GM18873 (cell line): Measurements from ENCODE around the gene USP10.

Source experiments
- ATAC-seq: cut with Tn5 transposase; IDR thresholded peaks from one replicate; pipeline ENCODE4 v1.9.1; 2021; ENCODE audit warnings: mild to moderate bottlenecking, moderate library complexity, moderate number of reproducible peaks; ENCODE audit not compliant: unreplicated experiment, low FRiP score

Gene USP10, protein sequence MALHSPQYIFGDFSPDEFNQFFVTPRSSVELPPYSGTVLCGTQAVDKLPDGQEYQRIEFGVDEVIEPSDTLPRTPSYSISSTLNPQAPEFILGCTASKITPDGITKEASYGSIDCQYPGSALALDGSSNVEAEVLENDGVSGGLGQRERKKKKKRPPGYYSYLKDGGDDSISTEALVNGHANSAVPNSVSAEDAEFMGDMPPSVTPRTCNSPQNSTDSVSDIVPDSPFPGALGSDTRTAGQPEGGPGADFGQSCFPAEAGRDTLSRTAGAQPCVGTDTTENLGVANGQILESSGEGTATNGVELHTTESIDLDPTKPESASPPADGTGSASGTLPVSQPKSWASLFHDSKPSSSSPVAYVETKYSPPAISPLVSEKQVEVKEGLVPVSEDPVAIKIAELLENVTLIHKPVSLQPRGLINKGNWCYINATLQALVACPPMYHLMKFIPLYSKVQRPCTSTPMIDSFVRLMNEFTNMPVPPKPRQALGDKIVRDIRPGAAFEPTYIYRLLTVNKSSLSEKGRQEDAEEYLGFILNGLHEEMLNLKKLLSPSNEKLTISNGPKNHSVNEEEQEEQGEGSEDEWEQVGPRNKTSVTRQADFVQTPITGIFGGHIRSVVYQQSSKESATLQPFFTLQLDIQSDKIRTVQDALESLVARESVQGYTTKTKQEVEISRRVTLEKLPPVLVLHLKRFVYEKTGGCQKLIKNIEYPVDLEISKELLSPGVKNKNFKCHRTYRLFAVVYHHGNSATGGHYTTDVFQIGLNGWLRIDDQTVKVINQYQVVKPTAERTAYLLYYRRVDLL

DNA sequence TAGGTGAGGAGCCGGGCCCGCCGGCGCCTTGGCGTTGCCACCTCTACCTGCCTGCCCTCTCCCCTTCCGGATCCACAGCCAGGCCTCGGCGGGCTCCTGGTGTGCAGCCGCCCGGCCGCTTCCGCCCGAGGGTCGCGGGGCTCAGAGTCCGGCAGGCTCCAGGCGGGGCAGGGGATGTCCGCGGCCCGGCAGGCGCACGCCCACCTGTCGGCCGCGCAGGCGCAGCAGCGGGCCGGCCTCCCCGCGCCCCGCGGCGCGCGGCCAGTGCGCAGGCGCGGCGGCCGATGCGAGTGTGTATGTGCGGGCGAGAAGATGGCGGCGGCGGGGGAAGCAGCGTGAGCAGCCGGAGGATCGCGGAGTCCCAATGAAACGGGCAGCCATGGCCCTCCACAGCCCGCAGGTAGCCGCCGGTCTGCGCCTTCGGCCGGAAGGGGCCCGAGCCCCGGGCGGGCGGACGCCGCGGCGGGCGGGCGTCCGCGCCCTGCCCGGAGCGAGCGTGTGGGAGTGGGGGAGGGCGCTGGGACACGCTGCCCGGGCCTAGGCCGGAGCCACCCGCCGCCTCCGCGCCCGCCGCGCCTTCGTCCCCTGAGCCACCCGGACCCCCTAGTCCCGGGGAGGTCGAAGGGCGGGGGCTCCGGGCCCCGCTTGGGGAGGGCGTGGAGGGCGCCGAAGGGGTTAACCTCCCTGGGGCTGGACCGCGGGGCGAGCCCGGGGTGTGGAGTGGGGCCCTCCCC is at the start of gene USP10:
Gene USP10 (plus strand): TSS at position 289 of the 734 bp plus-strand sequence. CDS start 91 bp downstream, at position 380.
- ATAC-seq = peak; percentile 63

GRCh38 chr16:84650062-84650991 is 49.5 kb upstream of the USP10 start:
- no peak for ATAC-seq

DNA sequence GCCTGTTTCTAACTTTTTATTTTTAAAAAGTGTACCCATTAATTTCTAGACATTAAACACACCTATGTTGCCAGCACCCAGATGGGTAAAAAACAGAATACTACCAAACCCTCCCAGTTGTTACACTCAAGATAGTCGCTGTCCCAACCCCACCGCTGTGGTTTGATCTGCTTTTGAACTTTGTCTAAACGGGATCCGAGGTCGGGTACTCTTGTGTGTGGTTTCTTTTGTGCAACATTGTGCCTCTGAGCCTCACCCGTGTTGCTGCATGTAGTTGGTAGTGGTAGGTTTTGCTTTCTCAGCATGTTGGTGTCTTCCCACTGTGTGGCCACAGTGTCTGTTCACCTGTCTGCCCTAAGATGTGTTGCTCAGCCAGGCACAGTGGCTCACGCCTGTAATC is 47.2 kb upstream of the USP10 start:
- ATAC-seq = no peak

- ATAC-seq = no peak
These were observed 45.6 kb upstream of the USP10 start for GRCh38 chr16:84654238-84654637.

DNA sequence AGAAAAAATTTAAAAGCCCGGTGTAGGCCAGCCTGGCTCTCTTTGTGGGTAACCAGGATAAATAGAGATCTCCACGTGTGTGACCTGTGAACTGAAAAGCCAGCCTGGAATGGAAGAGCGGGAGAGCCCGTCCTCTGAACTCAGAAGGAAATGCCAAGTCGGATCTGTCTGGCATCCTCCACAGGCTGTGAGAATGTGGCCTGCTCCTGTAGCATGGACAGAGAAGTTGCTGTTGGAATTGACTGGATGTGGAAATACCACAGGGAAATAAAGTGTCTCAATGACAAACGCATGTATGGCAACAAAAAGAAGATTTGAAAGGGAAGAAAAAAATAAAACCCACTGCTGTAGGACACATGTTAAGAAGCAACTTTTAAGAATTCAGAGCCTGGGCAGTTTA is 44.8 kb upstream of the USP10 start:
- ATAC-seq = no peak

- ATAC-seq = no peak
These were observed 43.2 kb upstream of the USP10 start for GRCh38 chr16:84656649-84657048.

DNA sequence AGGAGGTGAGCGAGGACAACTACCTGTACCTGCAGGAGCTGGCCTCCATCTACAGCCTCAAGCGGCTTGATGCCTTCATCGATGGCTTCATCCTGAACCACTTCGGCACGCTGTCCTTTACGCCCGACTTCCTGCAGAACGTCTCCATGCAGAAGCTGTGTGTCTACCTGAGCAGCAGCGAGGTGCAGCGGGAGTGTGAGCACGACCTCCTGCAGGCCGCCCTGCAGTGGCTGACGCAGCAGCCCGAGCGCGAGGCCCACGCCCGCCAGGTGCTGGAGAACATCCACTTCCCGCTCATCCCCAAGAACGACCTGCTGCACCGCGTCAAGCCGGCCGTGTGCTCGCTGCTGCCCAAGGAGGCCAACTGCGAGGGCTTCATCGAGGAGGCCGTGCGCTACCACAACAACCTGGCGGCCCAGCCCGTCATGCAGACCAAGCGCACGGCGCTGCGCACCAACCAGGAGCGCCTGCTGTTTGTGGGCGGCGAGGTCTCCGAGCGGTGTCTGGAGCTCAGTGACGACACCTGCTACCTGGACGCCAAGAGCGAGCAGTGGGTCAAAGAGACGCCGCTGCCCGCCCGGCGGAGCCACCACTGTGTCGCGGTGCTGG is 42.5 kb upstream of the USP10 start:
- no peak for ATAC-seq

DNA sequence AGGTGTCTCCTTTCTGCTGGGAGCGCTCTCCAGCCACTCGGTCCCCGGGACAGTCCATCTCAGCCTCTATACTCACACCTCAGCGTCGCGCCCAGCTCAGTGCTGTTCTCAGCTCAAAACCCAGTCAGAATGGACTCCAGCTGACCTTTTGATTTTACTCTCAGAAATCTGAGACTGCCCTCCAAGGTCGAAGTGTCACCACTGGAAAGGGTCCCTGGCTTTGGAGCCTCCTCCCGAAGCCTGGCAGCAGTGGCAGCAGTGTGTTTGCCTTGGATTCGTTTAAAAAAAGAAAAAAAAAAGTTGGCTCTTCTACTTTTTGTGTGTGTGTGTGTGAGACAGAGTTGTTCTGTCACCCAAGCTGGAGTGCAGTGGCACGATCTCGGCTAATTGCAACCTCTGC is 41.1 kb upstream of the USP10 start:
- no peak for ATAC-seq

DNA sequence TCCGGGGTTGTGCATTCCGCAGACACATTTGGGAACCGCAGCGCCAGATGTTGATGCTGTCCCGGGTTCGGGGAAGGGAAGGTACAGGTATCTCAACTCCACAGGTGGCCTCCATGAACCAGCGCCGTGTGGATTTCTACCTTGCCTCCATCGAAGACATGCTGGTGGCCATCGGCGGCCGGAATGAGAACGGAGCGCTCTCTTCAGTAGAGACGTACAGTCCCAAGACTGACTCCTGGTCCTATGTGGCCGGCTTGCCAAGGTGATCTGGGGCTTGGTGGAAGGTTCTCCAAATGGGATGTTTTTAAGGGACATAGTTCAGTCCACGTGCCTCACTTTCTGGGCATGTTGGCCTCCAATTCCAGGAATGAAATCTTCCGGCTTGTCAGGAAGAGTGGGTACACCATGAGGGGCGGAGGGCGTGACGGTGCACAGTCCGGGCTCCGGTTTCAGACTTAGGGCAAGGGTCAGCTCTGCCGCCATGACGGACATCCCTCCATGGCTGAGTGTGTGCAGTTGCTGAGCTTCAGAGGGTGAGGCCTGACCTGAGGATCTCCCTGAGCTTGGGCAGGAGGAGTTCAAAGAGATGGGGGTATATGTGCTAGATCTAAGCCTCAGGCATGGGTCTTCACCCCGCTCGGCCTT is 40.0 kb upstream of the USP10 start:
- ATAC-seq = no peak

DNA sequence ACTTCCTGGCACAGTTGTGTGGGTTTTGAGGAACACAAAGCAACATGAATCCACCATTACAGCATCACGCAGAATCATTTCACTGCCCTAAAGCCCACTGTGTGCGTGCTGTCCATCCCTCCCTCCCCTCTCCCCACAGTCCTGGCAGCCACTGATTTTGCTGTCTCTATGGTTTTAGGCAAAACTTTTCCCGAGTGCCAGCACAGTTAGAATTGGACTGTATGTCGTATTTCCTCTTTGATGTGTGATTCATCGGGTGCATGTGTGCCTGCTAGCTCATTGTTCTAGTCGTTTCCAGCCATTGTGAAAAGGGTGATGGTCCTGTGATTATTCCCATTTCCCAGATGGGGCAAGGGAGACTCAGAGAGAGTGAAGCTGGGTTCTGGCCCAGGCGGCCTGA is 38.8 kb upstream of the USP10 start:
- ATAC-seq = no peak

DNA sequence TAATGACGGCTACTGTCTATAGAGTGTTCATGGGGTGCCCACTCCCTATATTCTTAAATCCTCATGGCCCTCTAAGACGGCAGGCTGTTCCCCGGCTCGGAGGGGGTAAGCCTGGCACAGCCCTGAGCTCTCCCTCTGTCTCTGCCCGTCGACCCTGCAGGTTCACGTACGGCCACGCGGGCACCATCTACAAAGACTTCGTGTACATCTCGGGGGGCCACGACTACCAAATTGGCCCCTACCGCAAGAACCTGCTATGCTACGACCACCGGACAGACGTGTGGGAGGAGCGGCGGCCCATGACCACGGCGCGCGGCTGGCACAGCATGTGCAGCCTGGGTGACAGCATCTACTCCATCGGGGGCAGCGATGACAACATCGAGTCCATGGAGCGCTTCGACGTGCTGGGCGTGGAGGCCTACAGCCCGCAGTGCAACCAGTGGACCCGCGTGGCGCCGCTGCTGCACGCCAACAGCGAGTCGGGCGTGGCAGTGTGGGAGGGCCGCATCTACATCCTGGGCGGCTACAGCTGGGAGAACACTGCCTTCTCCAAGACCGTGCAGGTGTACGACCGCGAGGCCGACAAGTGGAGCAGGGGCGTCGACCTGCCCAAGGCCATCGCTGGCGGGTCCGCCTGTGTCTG is 38.3 kb upstream of the USP10 start:
- no peak for ATAC-seq

- ATAC-seq = no peak
These were observed 37.3 kb upstream of the USP10 start for GRCh38 chr16:84662471-84662870.

DNA sequence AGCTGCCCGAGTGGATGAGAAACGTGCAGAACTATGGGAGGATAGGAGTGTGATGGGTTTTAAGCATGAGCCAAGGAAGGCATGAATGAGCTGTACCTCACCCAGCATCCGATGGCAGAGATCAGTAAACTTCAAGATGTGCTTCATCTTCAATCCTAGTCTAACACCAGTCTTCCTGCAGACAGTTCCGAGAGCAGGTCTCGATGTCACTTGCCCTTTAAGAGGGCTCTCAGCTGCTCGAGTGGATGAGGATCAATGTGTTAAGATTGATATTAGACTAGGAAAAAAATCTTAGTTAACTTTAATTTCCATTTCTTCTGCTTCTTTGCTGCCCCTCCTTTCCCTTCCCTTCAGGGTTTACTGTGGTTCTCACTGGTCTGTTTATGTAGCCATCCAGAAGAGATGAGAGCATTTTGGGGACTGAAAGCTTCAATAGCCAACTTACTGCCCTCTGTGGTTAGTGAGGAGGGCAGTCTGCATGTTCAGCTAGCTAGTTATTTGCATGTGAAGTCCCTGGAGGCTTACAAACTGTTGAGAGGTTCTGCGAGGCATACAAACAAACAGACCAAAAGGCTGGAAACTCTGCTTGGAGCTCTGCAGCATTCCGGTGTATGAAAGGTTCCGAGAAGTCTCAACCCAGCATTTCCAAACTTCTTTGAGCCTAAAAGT is 36.2 kb upstream of the USP10 start:
- peak; percentile 67 for ATAC-seq

GRCh38 chr16:84665359-84665758 is 34.4 kb upstream of the USP10 start:
- ATAC-seq = no peak

GRCh38 chr16:84665843-84666242 is 34.0 kb upstream of the USP10 start:
- ATAC-seq = no peak

DNA sequence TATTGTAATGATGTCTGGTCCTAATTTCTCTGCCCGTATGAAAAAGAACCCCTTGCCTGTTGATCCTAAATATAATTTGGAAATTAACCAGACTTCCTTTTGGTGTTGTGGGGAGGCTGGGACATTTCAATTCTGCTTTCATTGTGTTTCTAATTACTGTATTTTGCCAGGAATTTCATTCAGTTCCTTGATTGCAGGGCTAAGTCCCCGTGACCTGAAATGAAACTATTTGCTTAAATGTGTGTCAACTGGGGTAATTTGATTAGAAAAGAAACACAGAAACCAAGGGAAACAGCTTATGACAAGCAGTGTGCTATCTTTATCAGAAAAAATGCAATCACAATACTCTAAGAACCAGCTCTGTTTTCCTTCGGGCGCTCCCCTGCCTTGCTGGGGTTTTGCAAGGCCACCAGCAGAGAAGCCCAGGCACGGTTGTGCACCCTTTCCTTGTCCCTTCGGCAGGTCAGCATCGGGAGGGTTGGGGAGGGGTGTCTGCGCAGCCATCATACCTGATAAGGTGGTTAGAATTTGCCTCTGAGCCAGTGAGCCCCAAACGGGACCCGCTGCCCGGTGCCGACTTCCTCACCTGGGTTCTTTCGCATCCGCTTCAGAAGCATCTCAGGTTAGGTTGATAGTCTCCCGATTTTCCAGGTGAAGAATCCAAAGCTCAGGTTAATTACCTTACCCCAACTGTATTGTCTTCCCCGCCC is 32.0 kb upstream of the USP10 start:
- ATAC-seq = no peak

DNA sequence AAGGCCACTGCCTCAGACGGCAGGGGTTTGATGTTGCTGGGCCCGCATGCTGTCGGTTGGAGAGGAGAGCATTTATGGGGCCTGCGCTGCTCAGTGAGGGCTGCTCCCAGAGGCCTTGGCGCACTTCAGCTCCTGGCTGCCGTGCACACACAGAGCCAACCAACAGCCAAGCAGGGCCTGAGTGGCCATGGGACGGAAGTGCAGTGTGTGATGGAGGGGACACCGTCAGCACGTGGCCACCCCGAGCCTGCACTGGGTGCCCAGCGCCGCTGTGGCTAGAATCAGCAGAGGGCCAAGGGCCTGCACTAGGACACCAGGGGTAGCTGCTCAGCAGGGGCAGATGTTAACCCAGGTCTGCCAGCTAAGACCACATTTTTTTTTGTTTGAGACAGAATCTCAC is 29.7 kb upstream of the USP10 start:
- ATAC-seq = no peak
